Stimulated activated CD8-positive, alpha-beta memory T cell treated with anti-CD3 and anti-CD28 coated beads, Interleukin-7, amount 100 ng/mL, for 48 hours (primary cell): ENCODE data around the gene CNIH2.

Source experiments
- DNase-seq, 2 donors: peaks; one replicate each; pipeline ENCODE4 v3.0.0-alpha.2; 2020; ENCODE audit warnings: low read depth in 1 of 2; ENCODE audit errors: extremely low read depth in 1 of 2

CNIH2 gene

DNA sequence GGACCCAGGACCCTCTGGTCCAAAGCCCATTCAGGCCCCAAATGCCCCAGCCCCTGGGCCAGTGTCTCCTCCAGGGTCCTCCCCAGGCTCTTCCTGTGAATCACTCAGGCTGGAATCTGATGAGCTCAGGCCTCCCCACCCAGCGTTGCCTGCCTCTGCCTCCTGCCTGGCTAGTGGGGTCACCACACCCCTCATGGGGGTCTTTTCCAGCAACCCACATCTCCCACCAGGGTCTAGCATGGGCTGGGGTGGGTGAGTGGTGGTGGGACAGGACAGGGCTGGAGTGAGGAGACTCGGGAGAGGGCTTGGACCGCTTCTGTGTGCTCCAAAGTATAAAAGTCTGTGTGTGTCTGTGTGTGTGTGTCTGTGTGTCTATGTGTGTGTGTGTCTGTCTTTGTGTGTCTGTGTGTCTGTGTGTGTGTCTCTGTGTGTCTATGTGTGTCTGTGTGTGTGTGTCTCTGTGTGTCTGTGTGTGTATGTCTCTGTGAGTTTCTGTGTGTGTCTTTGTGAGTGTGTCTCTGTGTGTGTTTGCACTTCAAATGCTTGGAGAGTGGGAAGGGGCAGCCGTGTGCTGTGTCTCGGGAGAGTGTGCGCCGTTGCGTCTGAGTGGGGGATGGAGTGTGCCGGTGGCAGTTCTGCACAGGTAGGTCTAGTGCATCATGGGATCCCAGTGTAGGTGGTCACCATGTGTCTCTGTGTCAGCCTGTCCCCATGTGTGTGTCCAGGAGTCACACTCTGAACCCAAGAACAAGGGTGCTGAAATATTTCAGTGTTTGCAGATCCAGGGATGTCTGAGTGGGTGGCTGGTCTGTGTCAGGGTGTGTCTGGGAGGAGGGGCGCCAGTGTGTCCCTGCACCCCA, 49.4 kb downstream of the CNIH2 start:
- no peak for DNase-seq

DNA sequence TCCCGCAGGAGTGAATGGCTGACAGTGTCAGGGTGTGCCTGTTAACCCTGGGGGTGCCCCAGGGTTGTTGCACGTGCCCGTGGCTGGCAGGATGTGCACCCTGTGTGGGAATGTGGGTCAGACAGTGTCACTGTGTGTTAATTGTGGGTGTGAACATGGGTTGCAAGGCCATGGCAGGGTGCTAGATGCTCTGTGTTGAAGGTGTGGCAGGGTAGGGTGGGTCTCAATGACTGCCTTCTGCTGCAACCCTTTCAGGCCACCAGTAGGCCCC, 50.0 kb downstream of the CNIH2 start:
- no peak for DNase-seq

DNA sequence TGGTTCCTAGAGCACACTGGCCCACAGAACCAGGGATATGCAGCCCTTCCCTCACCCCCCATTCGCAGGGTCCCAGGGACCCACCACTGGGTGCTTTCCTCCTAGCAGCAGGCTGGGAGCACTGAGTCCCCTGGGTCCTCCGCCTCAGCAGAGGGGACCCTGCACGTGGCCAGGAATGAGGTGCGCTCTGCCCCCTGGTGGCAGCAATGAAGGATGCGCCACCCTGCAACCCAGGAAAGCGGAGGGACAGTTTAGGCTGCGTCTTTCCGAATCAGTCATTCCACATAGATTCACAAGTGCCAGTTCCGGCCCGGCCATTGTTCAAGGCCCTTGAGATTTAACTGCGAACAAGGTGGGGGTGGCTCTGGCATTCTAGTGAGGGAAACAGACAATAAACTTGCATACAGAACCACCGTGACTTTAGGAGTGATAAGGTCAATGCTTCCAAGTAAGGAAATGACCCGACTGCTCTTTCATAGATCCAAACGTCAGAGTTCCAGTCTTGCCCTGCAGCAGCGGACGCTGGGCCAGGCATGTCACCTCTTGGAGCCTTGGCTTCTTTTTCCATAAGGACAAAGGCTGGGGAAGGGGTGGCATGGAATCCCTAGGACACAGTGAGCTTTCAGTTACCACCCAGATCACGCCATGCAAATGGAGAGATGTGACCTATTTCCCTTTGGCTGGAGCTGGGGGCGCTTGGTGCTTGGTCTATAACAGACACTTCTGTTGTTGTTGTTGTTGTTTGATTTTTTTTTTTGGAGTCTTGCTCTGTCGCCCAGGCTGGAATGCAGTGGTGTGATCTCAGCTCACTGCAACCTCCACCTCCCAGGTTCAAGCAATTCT, 50.5 kb downstream of the CNIH2 start:
- DNase-seq: peak; percentile 64 to 70

DNA sequence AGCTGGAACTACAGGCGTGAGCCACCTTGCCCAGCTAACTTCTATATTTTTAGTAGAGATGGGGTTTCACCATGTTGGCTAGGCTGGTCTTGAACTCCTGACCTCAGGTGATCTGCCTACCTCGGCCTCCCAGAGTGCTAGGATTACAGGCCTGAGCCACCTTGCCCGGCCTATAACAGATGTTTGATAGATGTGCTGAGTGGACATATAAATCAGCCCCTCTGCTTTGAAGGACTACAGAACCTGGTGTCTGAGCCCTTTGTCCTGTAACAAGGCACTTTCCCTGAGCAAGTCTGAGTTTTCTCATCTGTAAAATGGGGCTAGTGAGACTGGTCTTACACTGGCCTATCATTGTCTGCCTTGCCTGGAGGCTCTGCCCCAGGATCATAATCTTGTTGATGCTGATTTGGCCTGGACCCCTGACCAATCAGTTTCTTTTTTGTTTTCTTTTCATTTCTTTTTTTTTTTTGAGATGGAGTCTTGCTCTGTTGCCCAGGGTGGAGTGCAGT, 51.2 kb downstream of the CNIH2 start:
- no peak for DNase-seq

DNA sequence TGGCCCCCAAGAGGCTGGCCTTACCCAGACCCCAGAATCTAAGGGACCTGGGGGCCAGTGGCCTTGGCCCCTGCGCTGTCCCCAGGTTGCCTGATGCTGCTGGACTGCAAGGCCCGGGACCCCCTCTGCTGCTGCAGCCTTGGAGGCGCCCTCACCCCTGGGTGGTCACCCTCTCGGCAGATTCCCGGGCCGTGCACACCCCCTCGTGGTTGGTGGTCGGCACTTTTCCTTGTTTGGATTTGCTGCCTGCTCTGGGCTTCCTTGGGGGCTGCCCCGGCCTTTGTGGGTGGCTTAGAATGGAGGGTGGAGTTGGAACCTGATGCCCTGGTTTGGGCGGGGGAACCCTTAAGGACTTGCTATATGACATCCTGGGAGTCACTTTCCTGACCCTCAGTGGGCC, 53.0 kb downstream of the CNIH2 start:
- DNase-seq: no peak

DNA sequence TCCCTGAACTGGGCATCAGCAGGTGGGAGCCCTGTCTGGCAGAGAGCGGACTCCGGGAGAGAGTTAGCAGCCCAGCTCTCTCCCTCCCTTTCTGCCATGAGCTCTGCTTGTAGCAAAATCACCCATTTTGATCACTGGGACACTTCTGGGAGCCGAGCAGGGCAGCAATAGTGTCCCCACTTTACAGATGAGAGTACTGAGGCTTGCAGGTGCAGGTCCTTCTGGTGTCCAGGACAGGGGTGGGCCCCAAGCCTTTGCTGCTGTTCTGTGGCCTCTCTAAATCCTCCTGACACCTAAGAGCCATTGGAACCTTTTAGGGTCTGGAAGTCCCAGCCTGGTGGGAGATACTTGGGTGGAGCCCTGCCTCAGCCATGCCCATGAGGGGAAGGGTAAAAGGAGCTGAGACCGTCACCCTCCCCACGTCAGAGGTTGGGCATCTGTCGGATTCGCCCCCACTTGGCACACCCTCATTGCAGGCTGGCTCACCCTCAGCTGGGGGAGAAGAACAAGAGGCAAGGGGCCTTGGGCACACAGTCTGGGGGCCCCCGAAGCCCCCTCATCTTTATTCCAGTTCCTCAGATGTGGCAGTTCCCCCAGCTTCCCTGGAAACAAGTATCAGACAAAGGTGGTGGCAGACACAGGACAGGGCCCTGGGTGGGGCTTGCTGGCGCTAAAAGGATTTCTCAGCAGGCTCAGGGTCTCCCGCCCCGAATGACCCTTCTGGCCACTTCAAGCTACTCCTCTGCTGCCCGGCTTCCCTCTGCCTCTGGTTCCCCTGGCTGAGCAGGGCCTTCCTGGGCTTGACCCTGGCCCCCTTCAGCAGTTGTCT, 53.8 kb downstream of the CNIH2 start:
- DNase-seq: no peak

DNA sequence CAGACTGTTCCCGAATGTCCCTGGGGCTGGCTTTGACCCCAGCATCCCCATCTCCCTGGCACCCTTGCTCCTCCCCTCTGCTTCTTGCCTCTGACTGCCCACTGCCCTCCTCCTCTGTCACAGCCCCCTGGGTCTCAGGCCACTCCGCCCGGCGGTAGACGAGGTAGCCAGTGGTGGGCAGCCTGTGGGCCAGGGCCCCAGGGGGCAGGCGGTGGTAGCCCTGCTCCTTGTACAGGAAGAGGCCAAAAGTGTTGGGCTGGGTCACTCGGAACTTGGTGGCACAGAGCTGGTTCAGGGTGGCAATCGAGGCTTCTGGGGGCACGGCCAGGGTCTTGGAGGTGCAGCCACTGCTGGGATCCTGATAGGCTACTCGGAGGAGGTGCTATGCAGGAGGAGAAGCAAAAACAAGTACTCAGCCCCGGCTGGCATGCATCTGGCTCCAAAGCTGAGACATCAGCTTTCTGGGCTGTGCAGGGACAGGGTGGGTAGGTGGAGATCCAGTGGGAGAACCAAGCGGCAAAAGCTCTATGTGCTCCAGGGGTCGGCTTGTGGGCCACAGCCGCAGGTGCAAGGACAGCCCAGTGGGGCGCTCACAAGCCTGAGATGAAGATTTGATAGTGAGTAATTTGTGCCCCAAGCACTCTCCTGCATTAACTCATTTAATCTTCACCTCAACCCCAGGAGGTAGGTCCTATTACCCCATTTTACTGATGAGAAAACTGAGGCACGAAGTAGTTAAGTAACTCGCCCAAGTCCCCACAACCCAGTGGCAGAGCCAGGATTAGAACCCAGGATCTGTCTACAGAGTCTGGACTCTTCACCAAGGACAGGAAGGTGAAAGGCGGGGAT, 54.6 kb downstream of the CNIH2 start:
- DNase-seq: no peak

DNA sequence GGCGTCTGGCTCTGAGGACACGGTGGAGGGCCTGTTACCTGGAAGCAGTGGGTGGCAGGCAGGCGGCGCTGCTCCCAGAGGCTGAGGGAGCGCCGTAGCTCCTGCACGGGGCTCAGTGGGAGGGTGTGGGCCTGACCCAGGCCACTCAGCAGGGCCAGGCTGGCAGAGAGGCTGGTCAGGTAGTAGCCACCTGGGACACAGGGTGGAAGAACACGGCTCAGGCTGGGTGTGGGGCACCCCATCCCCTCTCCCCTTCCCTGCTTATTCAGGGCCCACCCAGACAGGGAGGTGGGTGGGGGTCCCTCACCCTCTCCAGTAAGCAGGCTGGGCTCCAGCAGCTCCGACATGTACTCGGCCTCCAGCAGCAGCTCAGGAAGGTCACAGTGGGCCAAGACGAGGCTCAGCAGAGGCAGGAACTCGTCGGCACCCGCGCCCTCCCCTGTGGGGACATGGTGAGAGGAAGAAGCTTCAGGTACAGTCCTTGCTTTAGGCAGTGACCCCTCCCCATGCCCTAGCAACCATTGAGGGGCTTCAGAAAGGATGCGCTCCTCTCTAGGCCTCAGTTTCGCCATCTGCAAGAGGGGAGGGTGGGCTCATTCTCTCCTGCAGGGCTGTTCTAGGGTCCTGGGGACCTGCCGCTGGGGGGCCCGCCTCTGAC, 55.4 kb downstream of the CNIH2 start:
- no peak for DNase-seq
